ENCODE results near the gene CDC42EP3.
A peak's percentile ranks its signal among the peaks of the same experiment; 100 is the strongest.

The CDC42EP3 gene

DNA sequence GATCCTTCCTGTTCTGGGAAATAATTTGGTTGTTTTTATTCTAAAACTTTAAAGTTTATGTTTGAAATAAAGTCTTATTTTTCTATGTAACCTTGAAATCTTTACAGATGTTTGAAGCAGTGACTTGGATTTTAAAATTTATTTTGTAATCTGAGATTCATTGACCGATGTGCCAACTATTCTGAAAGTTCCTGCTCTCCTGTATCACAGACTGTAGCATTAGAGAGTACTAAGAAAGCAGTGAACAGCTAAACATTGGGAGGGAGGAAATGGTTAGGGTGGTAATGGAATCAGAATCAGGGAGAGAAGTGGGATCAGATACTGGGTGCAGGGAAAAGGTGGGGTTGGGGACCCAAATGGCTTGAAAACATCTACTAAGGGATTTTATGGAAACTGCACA lies 69.9 kb downstream of the CDC42EP3 start:
- Histone ChIP-seq H3K4me1 (ENCODE audit: low read length) (peaks cover 10% of the 10 kb centered on the region), H3K27me3 (replicated peaks; ENCODE audit: insufficient read depth, low read length) (no peaks in the 10 kb centered on the region), H3K4me3 (ENCODE audit: low read length) (no peak overlapping the region), H3K79me2 (ENCODE audit: low read length) (no peaks in the 10 kb centered on the region), H3F3A (ENCODE audit: insufficient read depth, low read length) (0 out of 2 replicates have a peak, but pooled peaks cover 5% of the 10 kb centered on the region), H3K9ac (ENCODE audit: low read length) (no peak overlapping the region), H3K4me2 (ENCODE audit: low read depth, low read length) (no peak overlapping the region), H2AFZ (ENCODE audit: low read length) (no peak overlapping the region), H3K9me2 (replicated peaks; ENCODE audit: insufficient read depth, low read length) (no peaks in the 10 kb centered on the region), H3K9me3 (replicated peaks; ENCODE audit: insufficient read depth, low read length) (no peaks in the 10 kb centered on the region), H3K36me3 (replicated peaks; ENCODE audit: insufficient read depth, low read length) (no peaks in the 10 kb centered on the region), H4K20me1 (ENCODE audit: insufficient read depth, low read length) (no peaks in the 10 kb centered on the region), H3K27ac (ENCODE audit: low read length) (no peak overlapping the region)
- TF ChIP-seq EZH2 (optimal IDR thresholded peaks at IDR 0.05; ENCODE audit: low read depth, low read length) (no peak), CTCF (IDR thresholded peaks at IDR 0.05; ENCODE audit: low read length) (no peak), EZH2phosphoT487 (IDR thresholded peaks at IDR 0.05; ENCODE audit: low read length) (no peak)
- no peak for DNase-seq

GRCh38 chr2:37600735-37601134 lies 70.7 kb downstream of the CDC42EP3 start:
- peak overlapping the region; percentile 2; the same call in 1 of the 2 replicates for H3K4me2 ChIP-seq (ENCODE audit: low read depth, low read length)
- H4K20me1 ChIP-seq (ENCODE audit: insufficient read depth, low read length), result no peaks in the 10 kb centered on the region
- H3K79me2 ChIP-seq (ENCODE audit: low read length), result no peaks in the 10 kb centered on the region
- H3K27me3 ChIP-seq (replicated peaks; ENCODE audit: insufficient read depth, low read length), result no peaks in the 10 kb centered on the region
- no peak overlapping the region for H3K9ac ChIP-seq (ENCODE audit: low read length)
- H3K27ac ChIP-seq (ENCODE audit: low read length), result no peak overlapping the region
- TF ChIP-seq EZH2phosphoT487 (IDR thresholded peaks at IDR 0.05; ENCODE audit: low read length), result no peak
- TF ChIP-seq CTCF (IDR thresholded peaks at IDR 0.05; ENCODE audit: low read length), result no peak
- no peak for TF ChIP-seq EZH2 (optimal IDR thresholded peaks at IDR 0.05; ENCODE audit: low read depth, low read length)
- H3K9me2 ChIP-seq (replicated peaks; ENCODE audit: insufficient read depth, low read length), result no peaks in the 10 kb centered on the region
- H3K4me1 ChIP-seq (ENCODE audit: low read length), result peaks cover 10% of the 10 kb centered on the region
- no peaks in the 10 kb centered on the region for H3K9me3 ChIP-seq (replicated peaks; ENCODE audit: insufficient read depth, low read length)
- no peak overlapping the region for H3K4me3 ChIP-seq (ENCODE audit: low read length)
- DNase-seq, result no peak
- H3K36me3 ChIP-seq (replicated peaks; ENCODE audit: insufficient read depth, low read length), result no peaks in the 10 kb centered on the region
- 0 out of 2 replicates have a peak, but pooled peaks cover 5% of the 10 kb centered on the region for H3F3A ChIP-seq (ENCODE audit: insufficient read depth, low read length)
- no peak overlapping the region for H2AFZ ChIP-seq (ENCODE audit: low read length)

- Histone ChIP-seq H3K4me2 (ENCODE audit: low read depth, low read length) (no peak overlapping the region), H3K27me3 (replicated peaks; ENCODE audit: insufficient read depth, low read length) (no peaks in the 10 kb centered on the region), H3K27ac (ENCODE audit: low read length) (no peak overlapping the region), H3K9me3 (replicated peaks; ENCODE audit: insufficient read depth, low read length) (no peaks in the 10 kb centered on the region), H3K36me3 (replicated peaks; ENCODE audit: insufficient read depth, low read length) (no peaks in the 10 kb centered on the region), H3K79me2 (ENCODE audit: low read length) (no peaks in the 10 kb centered on the region), H4K20me1 (ENCODE audit: insufficient read depth, low read length) (no peaks in the 10 kb centered on the region), H3K4me3 (ENCODE audit: low read length) (no peak overlapping the region), H3F3A (ENCODE audit: insufficient read depth, low read length) (0 out of 2 replicates have a peak, but pooled peaks cover 5% of the 10 kb centered on the region), H2AFZ (ENCODE audit: low read length) (no peak overlapping the region), H3K9ac (ENCODE audit: low read length) (no peak overlapping the region), H3K4me1 (ENCODE audit: low read length) (peaks cover 10% of the 10 kb centered on the region), H3K9me2 (replicated peaks; ENCODE audit: insufficient read depth, low read length) (no peaks in the 10 kb centered on the region)
- DNase-seq, result no peak
- TF ChIP-seq EZH2 (optimal IDR thresholded peaks at IDR 0.05; ENCODE audit: low read depth, low read length) (no peak), CTCF (IDR thresholded peaks at IDR 0.05; ENCODE audit: low read length) (no peak), EZH2phosphoT487 (IDR thresholded peaks at IDR 0.05; ENCODE audit: low read length) (no peak)
Measured at GRCh38 chr2:37599688-37600525, 71.5 kb downstream of the CDC42EP3 start.

Measured in MM.1S (cell line).